Vagina (tissue), 2 donors: ENCODE results near the gene SMARCC1.

ENCODE experiments used
- POLR2A ChIP-seq, 2 donors: fragments of 450-650 bp; IDR thresholded peaks; one replicate each; pipeline ENCODE4 v1.6.1; 2017; ENCODE audit warnings: antibody characterized with exemption in 2 of 2, mild to moderate bottlenecking in 2 of 2, moderate library complexity in 2 of 2
- TF ChIP-seq, protein P1 (sequence below), 3 experiments: fragments of 450-650 bp in 2 of 3; fragments of 200-600 bp in 1 of 3; sonication (generic) in 1 of 3; IDR thresholded peaks; one replicate each; pipeline ENCODE4 v1.5.1; 2017 to 2019; ENCODE audit warnings: antibody characterized with exemption in 3 of 3, mild to moderate bottlenecking in 2 of 3, moderate library complexity in 2 of 3

DNA sequence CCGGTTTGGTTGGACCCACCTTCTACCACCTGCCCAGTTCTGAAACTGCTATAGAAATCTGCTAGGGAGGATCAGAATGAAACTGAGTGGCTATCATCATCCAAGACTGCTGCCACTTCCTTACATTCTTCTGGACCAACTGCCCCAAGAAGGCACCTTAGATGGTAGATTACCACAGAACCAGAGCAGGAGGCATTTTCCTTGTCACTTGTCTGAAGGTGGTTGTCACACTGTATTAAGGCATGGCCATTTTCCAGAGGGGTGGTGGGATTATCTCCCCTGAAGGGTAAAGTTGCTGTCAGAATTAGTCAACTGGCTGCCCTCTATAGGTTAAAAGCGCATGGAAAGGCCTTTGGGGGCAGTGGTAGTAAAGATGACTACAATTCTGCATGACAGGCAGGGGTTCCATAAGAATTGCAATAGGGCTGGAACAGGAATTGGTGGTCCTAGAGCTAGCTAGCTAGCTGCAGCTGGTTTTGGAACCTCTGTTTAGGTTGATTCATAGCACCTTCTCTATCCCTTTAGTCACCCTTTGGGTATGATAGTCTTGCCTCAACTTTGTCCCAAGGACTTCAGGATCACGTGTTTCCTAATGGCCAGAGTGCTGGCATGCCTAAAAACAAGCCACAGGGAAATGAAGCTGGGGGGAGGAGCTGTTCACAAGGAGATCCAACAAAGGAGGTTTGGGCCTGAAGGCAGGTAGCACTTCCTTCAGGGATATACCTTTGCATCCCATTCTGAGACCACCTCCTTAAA, 198.2 kb downstream of the SMARCC1 start:
- TF ChIP-seq, protein P1, sequence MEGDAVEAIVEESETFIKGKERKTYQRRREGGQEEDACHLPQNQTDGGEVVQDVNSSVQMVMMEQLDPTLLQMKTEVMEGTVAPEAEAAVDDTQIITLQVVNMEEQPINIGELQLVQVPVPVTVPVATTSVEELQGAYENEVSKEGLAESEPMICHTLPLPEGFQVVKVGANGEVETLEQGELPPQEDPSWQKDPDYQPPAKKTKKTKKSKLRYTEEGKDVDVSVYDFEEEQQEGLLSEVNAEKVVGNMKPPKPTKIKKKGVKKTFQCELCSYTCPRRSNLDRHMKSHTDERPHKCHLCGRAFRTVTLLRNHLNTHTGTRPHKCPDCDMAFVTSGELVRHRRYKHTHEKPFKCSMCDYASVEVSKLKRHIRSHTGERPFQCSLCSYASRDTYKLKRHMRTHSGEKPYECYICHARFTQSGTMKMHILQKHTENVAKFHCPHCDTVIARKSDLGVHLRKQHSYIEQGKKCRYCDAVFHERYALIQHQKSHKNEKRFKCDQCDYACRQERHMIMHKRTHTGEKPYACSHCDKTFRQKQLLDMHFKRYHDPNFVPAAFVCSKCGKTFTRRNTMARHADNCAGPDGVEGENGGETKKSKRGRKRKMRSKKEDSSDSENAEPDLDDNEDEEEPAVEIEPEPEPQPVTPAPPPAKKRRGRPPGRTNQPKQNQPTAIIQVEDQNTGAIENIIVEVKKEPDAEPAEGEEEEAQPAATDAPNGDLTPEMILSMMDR (IDR thresholded peaks at IDR 0.05): no peak
- no peak for TF ChIP-seq POLR2A (IDR thresholded peaks at IDR 0.05)
